Mononuclear cell (primary cell): Measurements from ENCODE around the gene RNF220. TPM values are rescaled to one million over a fixed set of nuclear protein-coding genes. Genes with fewer than 3 reads are reported as not detected.

Experiments used
- H3K27me3 ChIP-seq: 2 replicates; pipeline ENCODE4 v1.6.0; 2011; ENCODE audit warnings: low read length, control low read depth; ENCODE audit not compliant: insufficient read depth
- H3K4me1 ChIP-seq: 2 replicates; pipeline ENCODE4 v1.5.1; 2011; ENCODE audit warnings: mild to moderate bottlenecking, low read length, control low read depth; ENCODE audit not compliant: insufficient read depth
- H3K4me3 ChIP-seq: 2 replicates; pipeline ENCODE4 v1.5.1; 2011; ENCODE audit warnings: mild to moderate bottlenecking, low read length, moderate library complexity
- H3K9me3 ChIP-seq: 2 replicates; pipeline ENCODE4 v1.5.1; 2011; ENCODE audit warnings: low read depth, mild to moderate bottlenecking, control low read depth, low read length
- total RNA-seq: library from RNA; depleted of rRNA; stranded (reverse); fragments of >200 nt; gene quantifications from one replicate; pipeline ENCODE4 v1.2.3, GENCODE V29; 2012

The RNF220 gene
- total RNA-seq, 1 donor, result 61.4 TPM

- H3K4me1 ChIP-seq, result peaks cover 30% of the 10 kb centered on the region
- H3K9me3 ChIP-seq, result no peaks in the 10 kb centered on the region
- no peaks in the 10 kb centered on the region for H3K27me3 ChIP-seq
- H3K4me3 ChIP-seq, result no peak overlapping the region
These were observed 295.5 kb downstream of the RNF220 start for GRCh38 chr1:44700573-44700972.

- Histone ChIP-seq H3K9me3 (no peaks in the 10 kb centered on the region), H3K4me1 (peaks cover 27% of the 10 kb centered on the region), H3K4me3 (no peak overlapping the region), H3K27me3 (no peaks in the 10 kb centered on the region)
These were observed 296.1 kb downstream of the RNF220 start for GRCh38 chr1:44701141-44701573.

Other genes with a start within 250 kb of the RNF220 start
- gene DMAP1, start 191.8 kb upstream of the RNF220 start, total RNA-seq, result 16.9 TPM
- gene ERI3, start 50.0 kb upstream of the RNF220 start, total RNA-seq, result 11.3 TPM